NT2/D1 (cell line): Measurements from ENCODE around the gene RIOK2.

Experiments used
- YY1 ChIP-seq: IDR thresholded peaks from 2 replicates; pipeline ENCODE4 v1.6.1; 2011; ENCODE audit not compliant: insufficient read length, insufficient read depth
- ZNF274 ChIP-seq: IDR thresholded peaks from 2 replicates; pipeline ENCODE4 v1.6.1; 2011; ENCODE audit warnings: mild to moderate bottlenecking, low read depth, low read length

DNA sequence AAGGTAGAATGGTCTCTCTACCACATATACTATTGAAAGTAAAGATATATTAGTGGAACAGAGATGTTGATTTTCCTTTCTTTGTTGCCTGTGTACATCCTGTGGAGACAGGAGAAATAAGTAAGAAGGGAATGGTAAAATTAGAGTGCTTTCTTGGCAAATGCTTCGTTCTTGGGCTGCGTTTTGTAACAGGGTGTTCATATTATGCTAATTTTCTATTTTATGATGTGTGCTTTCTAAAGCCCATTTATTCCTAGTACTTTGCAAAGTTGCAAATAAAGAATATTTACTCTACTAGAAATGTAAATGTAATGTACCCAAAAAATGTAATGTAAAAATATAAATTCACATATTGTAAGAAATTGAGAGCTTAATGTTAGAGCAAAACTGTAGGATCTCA is 40.5 kb upstream of the RIOK2 start:
- TF ChIP-seq YY1 (no peak), ZNF274 (no peak)
